Kidney glomerular epithelial cell (primary cell): ENCODE results near the gene IGFALS.

Experiments used
- DNase-seq: peaks from one replicate; lab custom pipeline; 2025; lab: John Stamatoyannopoulos, UW

Gene IGFALS

DNA sequence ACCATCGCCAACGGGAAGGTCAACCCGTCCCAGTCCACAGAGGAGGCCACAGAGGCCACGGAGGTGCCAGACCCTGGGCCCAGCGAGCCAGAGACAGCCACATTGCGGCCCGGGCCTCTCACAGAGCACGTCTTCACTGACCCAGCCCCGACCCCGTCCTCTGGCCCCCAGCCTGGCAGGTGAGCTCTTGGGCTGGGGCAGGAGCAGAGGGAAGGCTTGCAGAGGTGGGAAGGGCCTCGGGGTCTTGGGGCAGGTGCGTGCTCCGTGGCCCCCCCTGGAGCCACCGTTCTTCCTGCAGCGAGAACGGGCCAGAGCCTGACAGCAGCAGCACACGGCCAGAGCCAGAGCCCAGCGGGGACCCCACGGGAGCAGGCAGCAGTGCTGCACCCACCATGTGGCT lies 27.3 kb downstream of the IGFALS start:
- no peak for DNase-seq

GRCh38 chr16:1765826-1766225 lies 27.7 kb downstream of the IGFALS start:
- no peak for DNase-seq

DNA sequence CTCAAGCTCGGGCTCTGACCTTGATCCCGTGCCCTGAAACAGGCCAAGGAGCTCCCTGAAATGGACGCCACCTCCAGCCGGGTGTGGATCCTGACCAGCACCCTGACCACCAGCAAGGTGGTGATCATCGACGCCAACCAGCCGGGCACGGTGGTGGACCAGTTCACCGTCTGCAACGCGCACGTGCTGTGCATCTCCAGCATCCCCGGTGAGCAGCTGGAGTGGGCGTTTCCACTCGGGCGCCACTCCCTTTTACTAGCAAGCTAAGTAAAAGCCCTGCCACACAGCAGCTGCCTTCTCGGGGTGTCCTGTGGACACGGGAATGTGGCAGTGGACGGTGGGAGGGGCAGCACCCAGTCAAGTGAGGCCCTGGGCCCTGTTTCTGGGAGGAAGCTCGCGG lies 28.5 kb downstream of the IGFALS start:
- no peak for DNase-seq

- DNase-seq: no peak
Observed at GRCh38 chr16:1763521-1764511, 29.7 kb downstream of the IGFALS start.

- DNase-seq: no peak
Observed at GRCh38 chr16:1762879-1763520, 30.5 kb downstream of the IGFALS start.

- no peak for DNase-seq
Observed at GRCh38 chr16:1762196-1762878, 31.2 kb downstream of the IGFALS start.

DNA sequence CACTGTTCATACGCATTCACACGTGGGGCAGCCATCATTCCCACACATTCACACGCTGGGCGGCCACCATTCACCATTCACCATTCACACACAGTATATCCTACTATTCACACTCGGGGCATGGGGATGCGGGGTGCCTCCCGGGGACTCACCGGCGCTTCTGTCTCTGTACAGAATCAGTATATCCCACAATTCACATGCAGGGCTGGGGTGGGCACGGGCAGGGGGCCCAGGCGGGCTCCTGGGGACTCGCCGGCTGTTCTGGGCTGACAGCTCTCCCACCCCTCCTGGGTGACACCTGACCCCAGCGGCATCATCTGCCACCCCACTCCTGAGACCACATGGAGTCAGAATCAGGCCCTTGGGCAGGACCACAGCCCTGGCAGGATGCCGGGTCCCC lies 31.8 kb downstream of the IGFALS start:
- no peak for DNase-seq

DNA sequence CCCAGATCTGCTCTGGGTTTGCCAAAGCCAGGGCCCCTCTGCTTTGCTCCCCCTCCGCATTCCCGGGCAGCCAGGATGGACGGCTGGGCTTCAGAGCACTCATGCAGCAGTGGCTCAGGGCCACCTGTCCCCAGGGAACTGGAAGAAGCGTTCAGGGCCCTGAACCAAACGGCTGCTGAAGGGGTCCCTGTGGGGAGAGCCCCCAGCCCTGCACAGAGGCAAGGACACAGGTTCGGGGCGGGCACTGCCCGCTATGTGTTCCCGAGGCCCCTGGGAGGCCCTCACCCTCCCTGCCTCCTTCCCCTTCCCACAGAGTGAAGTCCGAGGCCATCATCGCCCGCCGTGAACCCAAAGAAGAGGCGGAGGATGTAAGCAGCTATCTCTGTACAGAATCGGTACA lies 32.6 kb downstream of the IGFALS start:
- DNase-seq: no peak

GRCh38 chr16:1759511-1759910 lies 34.0 kb downstream of the IGFALS start:
- no peak for DNase-seq

- DNase-seq: no peak
Observed at GRCh38 chr16:1758923-1759322, 34.6 kb downstream of the IGFALS start.

DNA sequence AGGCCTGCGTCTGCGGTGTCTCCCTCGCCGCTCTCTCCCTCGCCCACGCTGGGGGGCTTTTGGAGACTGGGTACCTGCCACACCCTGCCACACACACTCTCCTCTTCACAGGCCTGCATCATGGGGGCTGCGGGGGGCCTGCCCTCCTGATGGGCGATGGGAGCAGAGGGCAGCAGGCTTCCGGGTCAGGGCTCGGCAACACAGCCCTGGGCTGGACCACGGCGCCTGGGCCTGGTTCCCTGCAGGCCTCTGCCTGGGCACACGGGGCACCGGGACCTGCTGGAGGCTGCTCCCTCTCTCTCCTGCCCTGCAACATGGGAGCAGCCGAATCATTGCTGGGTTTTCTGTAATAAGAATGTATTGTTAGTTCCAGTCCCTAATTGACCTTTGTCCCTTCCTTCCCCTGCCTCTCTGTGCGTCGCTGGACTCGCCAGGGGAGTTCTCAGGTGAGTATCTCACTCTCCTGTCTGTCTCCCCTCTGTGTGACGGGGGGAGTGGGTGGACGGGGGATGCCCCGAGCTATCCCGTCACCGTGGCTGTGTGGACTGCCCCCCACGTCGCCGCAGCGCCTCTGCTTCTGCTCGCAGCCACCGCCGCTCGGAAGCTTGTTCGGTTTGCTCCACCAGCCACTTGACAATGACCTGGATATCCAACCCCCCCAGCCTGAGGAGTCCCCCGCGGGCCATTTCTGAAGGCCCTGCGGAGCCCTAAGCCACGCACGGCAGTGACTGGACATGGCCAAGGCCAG lies 35.6 kb downstream of the IGFALS start:
- DNase-seq: no peak

GRCh38 chr16:1754204-1754603 lies 39.3 kb downstream of the IGFALS start:
- no peak for DNase-seq

- DNase-seq: no peak
Observed at GRCh38 chr16:1752853-1753252, 40.7 kb downstream of the IGFALS start.

GRCh38 chr16:1751946-1752345 lies 41.6 kb downstream of the IGFALS start:
- DNase-seq: no peak

DNA sequence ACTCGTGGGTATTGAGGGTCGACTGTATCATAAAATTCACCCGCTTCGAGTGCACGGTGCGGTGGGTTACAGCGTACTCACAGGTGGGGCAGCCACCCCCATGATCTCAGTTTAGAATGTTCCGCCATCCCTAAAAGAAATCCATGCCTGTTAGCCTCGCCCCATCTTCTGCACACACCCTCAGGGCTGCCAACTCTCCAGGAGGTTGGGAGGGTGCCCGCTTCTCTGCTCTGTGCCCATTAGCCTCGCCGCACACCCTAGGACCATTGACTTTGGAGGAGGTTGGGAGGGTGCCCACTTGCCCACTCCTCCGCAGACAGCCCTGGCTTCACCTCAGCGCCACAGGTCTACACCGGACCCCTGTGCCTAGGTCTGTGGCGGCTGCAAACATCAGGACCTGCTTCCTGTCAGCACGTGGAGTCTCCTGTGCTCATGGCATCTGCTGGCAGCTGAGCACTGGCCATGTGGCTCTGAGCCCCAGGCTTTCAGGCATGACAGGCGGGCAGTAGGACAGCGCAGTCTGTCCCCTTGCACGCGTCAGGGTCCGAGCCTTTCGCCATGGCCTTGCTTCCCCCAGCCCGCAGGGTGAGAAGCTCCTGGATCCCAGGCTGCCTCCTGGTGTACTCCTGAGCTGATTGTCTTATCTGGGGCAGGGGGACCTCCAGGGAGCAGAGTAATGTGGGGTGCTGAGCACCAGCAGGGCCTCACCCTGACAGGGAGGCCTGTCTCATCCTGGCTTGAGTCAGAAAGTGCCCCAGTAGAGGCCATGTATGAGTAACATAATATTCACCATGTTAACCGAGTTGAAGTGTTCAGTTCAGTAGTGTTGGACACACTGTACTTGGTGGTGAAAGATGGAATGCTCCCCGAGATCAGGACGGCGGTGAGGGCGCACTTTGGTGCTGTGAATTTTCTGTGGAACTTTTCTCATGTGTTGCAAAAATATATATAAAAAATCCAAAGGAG lies 44.1 kb downstream of the IGFALS start:
- DNase-seq: no peak

GRCh38 chr16:1747934-1748333 lies 45.6 kb downstream of the IGFALS start:
- DNase-seq: no peak

DNA sequence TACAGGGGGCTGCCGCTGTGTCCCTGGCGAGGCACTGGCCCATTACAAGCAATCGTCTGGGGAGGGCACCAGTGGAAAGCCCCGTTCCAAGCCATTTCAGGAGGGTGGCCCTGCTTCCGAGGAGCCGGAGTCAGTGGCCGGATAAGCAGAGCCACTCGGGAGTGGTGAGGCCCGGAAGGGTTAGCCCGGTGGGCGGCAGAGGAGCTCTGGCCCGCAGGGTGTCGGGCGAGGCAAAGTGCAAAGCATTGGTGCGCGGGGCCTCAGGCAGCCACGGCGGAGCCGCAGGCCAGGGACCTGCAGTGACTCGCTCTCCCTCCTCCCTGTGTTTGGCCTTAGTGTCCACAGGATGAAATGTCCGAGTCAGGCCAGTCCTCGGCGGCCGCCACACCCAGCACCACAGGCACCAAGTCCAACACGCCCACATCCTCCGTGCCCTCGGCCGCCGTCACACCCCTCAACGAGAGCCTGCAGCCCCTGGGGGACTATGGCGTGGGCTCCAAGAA lies 46.8 kb downstream of the IGFALS start:
- DNase-seq: no peak

DNA sequence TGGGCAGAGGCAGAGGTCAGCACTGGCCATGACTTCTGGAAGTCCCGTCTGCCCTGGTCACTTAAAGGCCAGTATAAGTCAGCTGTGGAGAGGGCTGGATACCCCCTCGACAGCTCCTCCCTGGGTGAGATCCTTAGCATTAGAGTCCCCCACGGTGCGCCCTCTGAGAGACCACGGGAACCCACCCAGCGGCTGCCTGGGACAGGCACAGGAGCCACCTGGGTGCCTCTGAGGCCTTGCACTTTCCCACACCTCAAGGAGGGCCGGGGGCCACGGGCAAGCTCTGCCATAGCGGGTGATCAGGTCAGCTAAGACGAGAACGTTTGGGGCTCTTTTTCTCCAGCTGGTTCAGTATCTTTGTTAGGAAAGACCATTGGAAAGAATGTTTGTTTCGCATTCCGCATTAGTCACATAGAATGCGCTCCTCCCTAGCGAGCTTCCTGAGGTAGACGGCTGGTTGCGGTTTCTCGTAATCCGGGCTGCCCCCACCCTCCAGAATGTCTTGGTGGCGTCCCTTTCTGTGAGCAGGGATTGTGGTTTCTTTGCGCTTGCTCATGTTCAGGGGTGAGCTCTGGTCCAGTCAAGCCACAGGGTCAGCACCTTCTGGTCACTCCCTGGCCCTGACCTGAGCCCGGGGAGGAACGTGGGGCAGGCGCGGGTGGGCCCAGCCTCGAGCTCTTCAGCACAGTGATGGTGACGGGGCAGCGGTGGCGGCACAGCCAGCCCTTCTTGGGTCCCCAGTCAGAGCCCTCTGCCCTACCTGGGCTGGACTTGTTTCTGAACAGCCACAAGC lies 47.4 kb downstream of the IGFALS start:
- DNase-seq: no peak

DNA sequence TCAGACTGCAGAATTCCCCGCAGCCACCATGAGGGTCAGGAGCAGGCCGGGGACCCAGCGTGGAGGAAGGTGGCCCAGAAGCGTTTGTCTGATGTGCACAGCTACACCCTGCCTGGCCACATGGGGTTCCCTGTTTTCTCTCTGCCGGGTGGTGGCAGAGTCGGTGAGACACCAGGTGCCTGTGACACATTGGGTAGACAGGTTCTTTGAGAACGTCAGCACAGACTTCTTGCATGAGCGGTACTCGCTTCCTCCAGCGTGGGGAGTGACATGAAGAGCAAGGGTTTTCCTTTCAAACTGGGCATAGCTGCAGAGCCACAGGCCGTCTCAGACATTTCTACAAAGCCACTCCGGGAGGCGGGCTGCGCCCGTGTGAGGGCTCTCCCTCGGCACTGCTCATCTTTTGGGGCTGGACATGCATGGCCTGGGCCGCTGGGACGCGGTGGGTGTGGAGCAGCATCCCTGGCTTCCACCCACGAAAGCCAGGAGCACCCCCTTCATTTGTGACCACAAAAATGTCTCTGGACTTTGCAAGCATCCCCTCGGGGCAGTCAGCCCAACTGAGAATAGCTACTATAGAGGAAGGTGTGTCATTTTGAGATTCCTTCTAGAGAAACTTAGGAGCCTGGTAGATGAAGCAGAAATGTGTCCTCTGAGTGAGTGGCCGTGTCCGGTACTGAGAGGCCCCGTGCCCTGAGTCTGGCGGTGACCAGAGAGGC lies 48.2 kb downstream of the IGFALS start:
- DNase-seq: no peak
